Measurements from ENCODE around the gene SYPL2.

DNA sequence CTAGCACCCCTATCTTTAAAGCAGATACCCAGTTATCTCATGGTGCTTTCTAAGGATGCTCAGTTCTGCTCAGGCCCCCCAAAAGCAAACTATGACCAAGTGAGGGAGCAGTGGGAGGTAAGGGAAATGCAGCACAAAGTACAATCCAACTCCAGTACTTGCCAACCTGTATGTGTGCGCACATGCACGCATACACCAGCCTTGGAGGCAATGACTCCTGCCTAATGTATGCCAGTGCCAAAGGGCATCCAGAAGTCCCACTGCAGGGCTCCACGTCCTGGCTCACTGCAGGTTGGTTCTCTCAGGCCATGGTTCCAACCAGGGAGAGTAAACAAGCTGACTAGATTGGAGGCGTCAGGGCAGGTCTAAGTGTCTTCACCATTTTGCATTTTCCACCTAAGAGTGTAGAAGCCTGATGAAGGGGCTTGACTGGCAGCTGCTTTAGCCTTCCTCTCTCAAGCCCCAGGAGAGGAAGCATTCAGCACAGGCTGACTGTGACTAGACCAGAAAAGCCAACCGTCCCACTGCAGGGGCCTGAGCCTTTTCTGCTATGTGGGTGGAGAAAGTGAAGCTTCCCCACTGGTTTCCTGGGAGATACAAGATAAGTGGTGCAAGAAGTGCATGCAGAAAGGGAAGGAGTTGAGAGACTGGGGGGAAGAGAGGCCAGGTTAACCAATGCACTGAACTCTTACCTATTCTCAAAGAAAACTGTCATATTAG lies 35.5 kb downstream of the SYPL2 start:
- no peak for TF ChIP-seq POLR2A (IDR thresholded peaks at IDR 0.05)
- TF ChIP-seq, protein P1, sequence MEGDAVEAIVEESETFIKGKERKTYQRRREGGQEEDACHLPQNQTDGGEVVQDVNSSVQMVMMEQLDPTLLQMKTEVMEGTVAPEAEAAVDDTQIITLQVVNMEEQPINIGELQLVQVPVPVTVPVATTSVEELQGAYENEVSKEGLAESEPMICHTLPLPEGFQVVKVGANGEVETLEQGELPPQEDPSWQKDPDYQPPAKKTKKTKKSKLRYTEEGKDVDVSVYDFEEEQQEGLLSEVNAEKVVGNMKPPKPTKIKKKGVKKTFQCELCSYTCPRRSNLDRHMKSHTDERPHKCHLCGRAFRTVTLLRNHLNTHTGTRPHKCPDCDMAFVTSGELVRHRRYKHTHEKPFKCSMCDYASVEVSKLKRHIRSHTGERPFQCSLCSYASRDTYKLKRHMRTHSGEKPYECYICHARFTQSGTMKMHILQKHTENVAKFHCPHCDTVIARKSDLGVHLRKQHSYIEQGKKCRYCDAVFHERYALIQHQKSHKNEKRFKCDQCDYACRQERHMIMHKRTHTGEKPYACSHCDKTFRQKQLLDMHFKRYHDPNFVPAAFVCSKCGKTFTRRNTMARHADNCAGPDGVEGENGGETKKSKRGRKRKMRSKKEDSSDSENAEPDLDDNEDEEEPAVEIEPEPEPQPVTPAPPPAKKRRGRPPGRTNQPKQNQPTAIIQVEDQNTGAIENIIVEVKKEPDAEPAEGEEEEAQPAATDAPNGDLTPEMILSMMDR (IDR thresholded peaks at IDR 0.05): no peak

All from testis (tissue), 2 donors.